A673 (cell line): ENCODE measurements around the gene MKX. TPM values are rescaled to one million over a fixed set of nuclear protein-coding genes. Genes with fewer than 3 reads are reported as not detected.

Experiments used
- BruUV-seq: library from RNA; stranded (reverse); fragments of 400-500 nt; replicated peaks from 2 replicates; lab custom pipeline; 2021; lab: Mats Ljungman, UMichigan
- CTCF ChIA-PET: fragments of 300-600 bp; sonication (Branson Sonifier 250); formaldehyde crosslinking; loops from one replicate; lab custom pipeline; 2022; ENCODE audit warnings: antibody characterized with exemption; lab: Charles Lee
- POLR2A ChIA-PET: fragments of 300-600 bp; sonication (Branson Sonifier 250); formaldehyde crosslinking; loops from one replicate; lab custom pipeline; 2022; ENCODE audit warnings: antibody characterized with exemption; ENCODE audit not compliant: low non-redundant PET; lab: Charles Lee
- DNase-seq: peaks from one replicate; pipeline ENCODE4 v3.0.0-alpha.2; 2015; ENCODE audit warnings: low spot score
- H3K27ac ChIP-seq: fragments of 200-600 bp; sonication (generic); 2 replicates; pipeline ENCODE4 v1.5.1; 2016; ENCODE audit warnings: mixed run types, low read depth, mild to moderate bottlenecking, mixed read lengths, antibody characterized with exemption, low read length; ENCODE audit not compliant: poor library complexity, severe bottlenecking
- H3K27me3 ChIP-seq: fragments of 200-600 bp; sonication (generic); replicated peaks from 2 replicates; pipeline ENCODE4 v1.6.1; 2017; ENCODE audit warnings: mixed run types, low read depth, mild to moderate bottlenecking, mixed read lengths, antibody characterized with exemption, low read length; ENCODE audit not compliant: insufficient read depth, poor library complexity
- H3K36me3 ChIP-seq: fragments of 200-600 bp; sonication (generic); 2 replicates; pipeline ENCODE4 v1.6.1; 2016; ENCODE audit warnings: mixed run types, mild to moderate bottlenecking, mixed read lengths, antibody characterized with exemption, low read length; ENCODE audit not compliant: insufficient read depth, poor library complexity, severe bottlenecking
- H3K4me1 ChIP-seq: fragments of 200-600 bp; sonication (generic); 2 replicates; pipeline ENCODE4 v1.6.1; 2017; ENCODE audit warnings: mixed run types, mild to moderate bottlenecking, mixed read lengths, antibody characterized with exemption, low read length; ENCODE audit not compliant: insufficient read depth, poor library complexity, severe bottlenecking
- H3K4me3 ChIP-seq: fragments of 200-600 bp; sonication (generic); 2 replicates; pipeline ENCODE4 v1.5.1; 2016; ENCODE audit warnings: low read depth, mixed run types, mild to moderate bottlenecking, mixed read lengths, low read length; ENCODE audit not compliant: poor library complexity, severe bottlenecking
- H3K9me3 ChIP-seq: fragments of 200-600 bp; sonication (generic); 2 replicates; pipeline ENCODE4 v1.6.1; 2016; ENCODE audit warnings: mixed run types, low read depth, mild to moderate bottlenecking, mixed read lengths, antibody characterized with exemption, low read length; ENCODE audit not compliant: poor library complexity, severe bottlenecking
- EZH2 ChIP-seq: fragments of 200-600 bp; sonication (generic); IDR thresholded peaks from 2 replicates; pipeline ENCODE4 v1.6.1; 2017; ENCODE audit warnings: borderline replicate concordance, low read depth, mild to moderate bottlenecking, mixed read lengths, antibody characterized with exemption, low read length; ENCODE audit not compliant: poor library complexity, severe bottlenecking
- intact Hi-C: fragments of 100-400 bp; cut with micrococcal nuclease; formaldehyde crosslinking; loops from one replicate; pipeline ENCODE4 v1.10.0; 2022; ENCODE audit not compliant: unreplicated experiment
- total RNA-seq: library from RNA; stranded (reverse); gene quantifications from 2 replicates; pipeline ENCODE4 v1.2.3, GENCODE V29; 2021
- TF ChIP-seq, protein P1 (sequence below): fragments of 300-800, 200-600 bp; sonication (generic); conservative IDR thresholded peaks from 2 replicates; pipeline ENCODE4 v1.5.1; 2017; ENCODE audit warnings: low read depth, mild to moderate bottlenecking, antibody characterized with exemption, low read length, moderate library complexity, mixed read lengths

The MKX gene
- total RNA-seq, 1 experiment from 2014 or later: 0.09 TPM

GRCh38 chr10:27709304-27709703 is 36.3 kb downstream of the MKX start:
- Histone ChIP-seq H3K9me3 (no peaks in the 10 kb centered on the region), H3K4me3 (no peak overlapping the region), H3K27me3 (no peaks in the 10 kb centered on the region), H3K4me1 (no peaks in the 10 kb centered on the region), H3K27ac (no peak overlapping the region), H3K36me3 (no peaks in the 10 kb centered on the region)
- intact Hi-C loops: no loop called here
- DNase-seq: no peak
- ChIA-PET POLR2A (no interaction called here), CTCF (no interaction called here)
- no TSS peak for BruUV-seq
- TF ChIP-seq, protein P1, sequence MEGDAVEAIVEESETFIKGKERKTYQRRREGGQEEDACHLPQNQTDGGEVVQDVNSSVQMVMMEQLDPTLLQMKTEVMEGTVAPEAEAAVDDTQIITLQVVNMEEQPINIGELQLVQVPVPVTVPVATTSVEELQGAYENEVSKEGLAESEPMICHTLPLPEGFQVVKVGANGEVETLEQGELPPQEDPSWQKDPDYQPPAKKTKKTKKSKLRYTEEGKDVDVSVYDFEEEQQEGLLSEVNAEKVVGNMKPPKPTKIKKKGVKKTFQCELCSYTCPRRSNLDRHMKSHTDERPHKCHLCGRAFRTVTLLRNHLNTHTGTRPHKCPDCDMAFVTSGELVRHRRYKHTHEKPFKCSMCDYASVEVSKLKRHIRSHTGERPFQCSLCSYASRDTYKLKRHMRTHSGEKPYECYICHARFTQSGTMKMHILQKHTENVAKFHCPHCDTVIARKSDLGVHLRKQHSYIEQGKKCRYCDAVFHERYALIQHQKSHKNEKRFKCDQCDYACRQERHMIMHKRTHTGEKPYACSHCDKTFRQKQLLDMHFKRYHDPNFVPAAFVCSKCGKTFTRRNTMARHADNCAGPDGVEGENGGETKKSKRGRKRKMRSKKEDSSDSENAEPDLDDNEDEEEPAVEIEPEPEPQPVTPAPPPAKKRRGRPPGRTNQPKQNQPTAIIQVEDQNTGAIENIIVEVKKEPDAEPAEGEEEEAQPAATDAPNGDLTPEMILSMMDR: no peak
- TF ChIP-seq EZH2: no peak

GRCh38 chr10:27701938-27702537 is 43.6 kb downstream of the MKX start:
- H3K4me1 ChIP-seq: no peaks in the 10 kb centered on the region
- POLR2A ChIA-PET: no interaction called here
- H3K27ac ChIP-seq: no peak overlapping the region
- H3K4me3 ChIP-seq: no peak overlapping the region
- no peaks in the 10 kb centered on the region for H3K27me3 ChIP-seq
- no peak for DNase-seq
- CTCF ChIA-PET: no interaction called here
- no TSS peak for BruUV-seq
- no peaks in the 10 kb centered on the region for H3K36me3 ChIP-seq
- TF ChIP-seq EZH2: no peak
- TF ChIP-seq, protein P1: no peak
- intact Hi-C loops: no loop called here
- H3K9me3 ChIP-seq: no peaks in the 10 kb centered on the region

GRCh38 chr10:27699776-27700175 is 45.8 kb downstream of the MKX start:
- no peaks in the 10 kb centered on the region for H3K36me3 ChIP-seq
- no peaks in the 10 kb centered on the region for H3K4me1 ChIP-seq
- H3K27me3 ChIP-seq: no peaks in the 10 kb centered on the region
- H3K4me3 ChIP-seq: no peak overlapping the region
- DNase-seq: no peak
- POLR2A ChIA-PET: no interaction called here
- TF ChIP-seq, protein P1: no peak
- CTCF ChIA-PET: no interaction called here
- no peak overlapping the region for H3K27ac ChIP-seq
- intact Hi-C loops: no loop called here
- no peaks in the 10 kb centered on the region for H3K9me3 ChIP-seq
- BruUV-seq: no TSS peak
